Measurements from ENCODE around the gene PCMTD2. TPM values are rescaled to one million over a fixed set of nuclear protein-coding genes. Genes with fewer than 3 reads are reported as not detected.
A peak's percentile ranks its signal among the peaks of the same experiment; 100 is the strongest.

The PCMTD2 gene
- total and polyA plus RNA-seq, 7 donors = 9.9 to 73.9 (median 60.3) TPM

GRCh38 chr20:64238115-64238825 is 17.3 kb upstream of the PCMTD2 start:
- no peaks in the 10 kb centered on the region for H3K27me3 ChIP-seq
- 82 to 88% methylated on average over 11 of the region's 11 CpGs for WGBS, 2 donors
- H3K36me3 ChIP-seq = no peaks in the 10 kb centered on the region
- intact Hi-C loops (cut with DNase I) = no loop called here
- H3K4me1 ChIP-seq = no peaks in the 10 kb centered on the region
- DNase-seq = peak; percentile 19
- no peak overlapping the region for H3K27ac ChIP-seq
- H3K9me3 ChIP-seq = no peaks in the 10 kb centered on the region
- TF ChIP-seq EP300 (IDR thresholded peaks at IDR 0.05) (no peak), POLR2AphosphoS5 (IDR thresholded peaks at IDR 0.05) (no peak), CTCF (IDR thresholded peaks at IDR 0.05) (no peak), POLR2A (IDR thresholded peaks at IDR 0.05) (no peak)
- no peak overlapping the region for H3K4me3 ChIP-seq

GRCh38 chr20:64238851-64239387 is 16.6 kb upstream of the PCMTD2 start:
- Histone ChIP-seq H3K4me1 (no peaks in the 10 kb centered on the region), H3K27ac (no peak overlapping the region), H3K9me3 (no peaks in the 10 kb centered on the region), H3K36me3 (no peaks in the 10 kb centered on the region), H3K4me3 (no peak overlapping the region), H3K27me3 (no peaks in the 10 kb centered on the region)
- WGBS, 2 donors = 73 to 76% methylated on average over 7 of the region's 7 CpGs
- intact Hi-C loops (cut with DNase I) = no loop called here
- TF ChIP-seq POLR2A (IDR thresholded peaks at IDR 0.05) = no peak
- no peak for TF ChIP-seq EP300 (IDR thresholded peaks at IDR 0.05)
- TF ChIP-seq CTCF (IDR thresholded peaks at IDR 0.05) = no peak
- no peak for TF ChIP-seq POLR2AphosphoS5 (IDR thresholded peaks at IDR 0.05)
- DNase-seq = peak; percentile 60

GRCh38 chr20:64239449-64240242 is 15.9 kb upstream of the PCMTD2 start:
- H3K9me3 ChIP-seq = no peaks in the 10 kb centered on the region
- H3K27ac ChIP-seq = no peak overlapping the region
- DNase-seq = peak; percentile 49
- no peaks in the 10 kb centered on the region for H3K27me3 ChIP-seq
- no peaks in the 10 kb centered on the region for H3K36me3 ChIP-seq
- no peak for TF ChIP-seq POLR2A (IDR thresholded peaks at IDR 0.05)
- TF ChIP-seq POLR2AphosphoS5 (IDR thresholded peaks at IDR 0.05) = no peak
- TF ChIP-seq CTCF (IDR thresholded peaks at IDR 0.05) = no peak
- TF ChIP-seq EP300 (IDR thresholded peaks at IDR 0.05) = no peak
- H3K4me1 ChIP-seq = no peaks in the 10 kb centered on the region
- intact Hi-C loops (cut with DNase I) = no loop called here
- H3K4me3 ChIP-seq = no peak overlapping the region
- 88 to 92% methylated on average over 19 of the region's 19 CpGs for WGBS, 2 donors

GRCh38 chr20:64240243-64241015 is 15.1 kb upstream of the PCMTD2 start:
- H3K36me3 ChIP-seq = no peaks in the 10 kb centered on the region
- H3K9me3 ChIP-seq = no peaks in the 10 kb centered on the region
- no peaks in the 10 kb centered on the region for H3K4me1 ChIP-seq
- peaks cover 0 to 5% (median 0%) of the 10 kb centered on the region in 3 donors for H3K27me3 ChIP-seq
- peak; percentile 56 for DNase-seq
- 89 to 90% methylated on average over 26 of the region's 26 CpGs for WGBS, 2 donors
- no peak overlapping the region for H3K4me3 ChIP-seq
- no peak overlapping the region for H3K27ac ChIP-seq
- TF ChIP-seq CTCF (IDR thresholded peaks at IDR 0.05) = no peak
- TF ChIP-seq POLR2A (IDR thresholded peaks at IDR 0.05) = no peak
- TF ChIP-seq EP300 (IDR thresholded peaks at IDR 0.05) = no peak
- no peak for TF ChIP-seq POLR2AphosphoS5 (IDR thresholded peaks at IDR 0.05)
- intact Hi-C loops (cut with DNase I) = no loop called here

Measured in sigmoid colon (tissue), 7 donors.